HEK293 (cell line): ENCODE measurements around the gene RMND1.

Experiments
- CTCF ChIA-PET: fragments of 350-600 bp; formaldehyde crosslinking; extraction: SDS; loops from one replicate; lab custom pipeline; 2021; ENCODE audit warnings: antibody characterized with exemption; lab: Yijun Ruan, JAX
- POLR2A ChIA-PET: fragments of 300-600 bp; formaldehyde crosslinking; extraction: SDS; loops from one replicate; lab custom pipeline; 2020; ENCODE audit warnings: antibody characterized with exemption, inconsistent platforms; lab: Yijun Ruan, JAX
- H3K27ac ChIP-seq: fragments of 200-500 bp; sonication (Bioruptor generic); 2 replicates; pipeline ENCODE4 v1.5.1; 2014; ENCODE audit warnings: low read depth, low read length, control low read depth, inconsistent platforms; ENCODE audit errors: extremely low read depth
- H3K36me3 ChIP-seq, 2 experiments: fragments of 200-500 bp in 1 of 2; sonication (Bioruptor generic) in 1 of 2; 1 replicate in 1 of 2; 2 replicates in 1 of 2; pipeline ENCODE4 v1.5.1; 2014 to 2017; ENCODE audit warnings: inconsistent platforms in 2 of 2, low read length in 2 of 2; ENCODE audit not compliant: control insufficient read depth in 2 of 2, insufficient read depth in 1 of 2
- H3K4me1 ChIP-seq: fragments of 200-500 bp; sonication (Bioruptor generic); 2 replicates; pipeline ENCODE4 v1.5.1; 2014; ENCODE audit warnings: mild to moderate bottlenecking, low read length, inconsistent platforms; ENCODE audit not compliant: control insufficient read depth, insufficient read depth
- H3K4me3 ChIP-seq: 2 replicates; pipeline ENCODE4 v1.5.1; 2011; ENCODE audit warnings: low read depth, mild to moderate bottlenecking, control low read depth, low read length, moderate library complexity
- H3K9me3 ChIP-seq: fragments of 200-500 bp; sonication (Bioruptor generic); 2 replicates; pipeline ENCODE4 v1.5.1; 2014; ENCODE audit warnings: low read depth, low read length, inconsistent platforms; ENCODE audit not compliant: control insufficient read depth, insufficient read depth
- BCL11B ChIP-seq: fragments of 450-650 bp; formaldehyde crosslinking; IDR thresholded peaks from 2 replicates; pipeline ENCODE4 v1.5.1; 2016; ENCODE audit warnings: low read depth, missing biosample characterization, missing genetic modification characterization
- GLIS1 ChIP-seq: fragments of 450-650 bp; formaldehyde crosslinking; IDR thresholded peaks from 2 replicates; pipeline ENCODE4 v1.5.1; 2016; ENCODE audit warnings: missing biosample characterization, missing genetic modification characterization
- HOXA7 ChIP-seq: sonication (generic); formaldehyde crosslinking; IDR thresholded peaks from 2 replicates; pipeline ENCODE4 v1.8.1; 2022; ENCODE audit warnings: missing genetic modification reagents, borderline replicate concordance
- IKZF3 ChIP-seq: fragments of 450-650 bp; IDR thresholded peaks from 2 replicates; pipeline ENCODE4 v1.5.0; 2018; ENCODE audit warnings: missing biosample characterization, mild to moderate bottlenecking, missing genetic modification characterization, moderate library complexity
- KLF9 ChIP-seq: fragments of 450-650 bp; formaldehyde crosslinking; IDR thresholded peaks from 2 replicates; pipeline ENCODE4 v1.5.1; 2016; ENCODE audit warnings: missing biosample characterization, missing genetic modification characterization, low read depth
- MEIS1 ChIP-seq: sonication (generic); formaldehyde crosslinking; IDR thresholded peaks from 2 replicates; pipeline ENCODE4 v1.8.1; 2022; ENCODE audit warnings: missing genetic modification reagents, mild to moderate bottlenecking, borderline replicate concordance
- SETDB1 ChIP-seq: IDR thresholded peaks from one replicate; pipeline ENCODE4 v1.6.1; 2017; ENCODE audit warnings: mild to moderate bottlenecking, low read length, moderate library complexity, mixed read lengths; ENCODE audit not compliant: insufficient read length
- WT1 ChIP-seq: fragments of 450-650 bp; formaldehyde crosslinking; IDR thresholded peaks from 2 replicates; pipeline ENCODE4 v1.5.1; 2016; ENCODE audit warnings: missing biosample characterization, missing genetic modification characterization
- ZBTB7A ChIP-seq: fragments of 450-650 bp; formaldehyde crosslinking; IDR thresholded peaks from 2 replicates; pipeline ENCODE4 v1.5.1; 2016; ENCODE audit warnings: low read depth, missing biosample characterization, missing genetic modification characterization
- ZNF140 ChIP-seq: fragments of 450-650 bp; formaldehyde crosslinking; IDR thresholded peaks from 2 replicates; pipeline ENCODE4 v1.5.1; 2016; ENCODE audit warnings: missing biosample characterization, missing genetic modification characterization
- ZNF341 ChIP-seq: fragments of 450-650 bp; formaldehyde crosslinking; IDR thresholded peaks from 2 replicates; pipeline ENCODE4; 2016; ENCODE audit warnings: low read depth, missing biosample characterization, missing genetic modification characterization
- ZNF391 ChIP-seq: fragments of 450-650 bp; formaldehyde crosslinking; IDR thresholded peaks from 2 replicates; pipeline ENCODE4 v1.5.1; 2016; ENCODE audit warnings: low read depth, missing biosample characterization, missing genetic modification characterization, borderline replicate concordance
- ZNF514 ChIP-seq: fragments of 450-650 bp; formaldehyde crosslinking; IDR thresholded peaks from 2 replicates; pipeline ENCODE4 v1.5.1; 2016; ENCODE audit warnings: missing biosample characterization, missing genetic modification characterization
- ZNF560 ChIP-seq: fragments of 450-650 bp; formaldehyde crosslinking; IDR thresholded peaks from 2 replicates; pipeline ENCODE4 v1.5.1; 2017; ENCODE audit warnings: missing biosample characterization, missing genetic modification characterization, borderline replicate concordance
- ZNF596 ChIP-seq: fragments of 450-650 bp; IDR thresholded peaks from 2 replicates; pipeline ENCODE4 v1.5.0; 2018; ENCODE audit warnings: missing biosample characterization, mild to moderate bottlenecking, missing genetic modification characterization, moderate library complexity
- ZNF600 ChIP-seq: fragments of 450-650 bp; formaldehyde crosslinking; IDR thresholded peaks from 2 replicates; pipeline ENCODE4 v1.5.1; 2016; ENCODE audit warnings: missing biosample characterization, missing genetic modification characterization
- ZNF768 ChIP-seq: fragments of 450-650 bp; formaldehyde crosslinking; IDR thresholded peaks from 2 replicates; pipeline ENCODE4 v1.5.1; 2018; ENCODE audit warnings: missing biosample characterization, mild to moderate bottlenecking, missing genetic modification characterization
- ZNF777 ChIP-seq: fragments of 450-650 bp; formaldehyde crosslinking; IDR thresholded peaks from 2 replicates; pipeline ENCODE4 v1.5.1; 2017; ENCODE audit warnings: missing biosample characterization, missing genetic modification characterization, borderline replicate concordance
- TF ChIP-seq, protein P1 (sequence below): fragments of 450-650 bp; formaldehyde crosslinking; IDR thresholded peaks from 2 replicates; pipeline ENCODE4 v1.5.1; 2016; ENCODE audit warnings: missing biosample characterization, missing genetic modification characterization
- TF ChIP-seq, protein P2 (sequence below): fragments of 450-650 bp; IDR thresholded peaks from 2 replicates; pipeline ENCODE4 v1.5.1; 2018; ENCODE audit warnings: missing biosample characterization, mild to moderate bottlenecking, missing genetic modification characterization
- TF ChIP-seq, protein P3 (sequence below): fragments of 450-650 bp; formaldehyde crosslinking; IDR thresholded peaks from 2 replicates; pipeline ENCODE4 v1.5.0; 2017; ENCODE audit warnings: missing biosample characterization, missing genetic modification characterization, borderline replicate concordance
- TF ChIP-seq, protein P4 (sequence below): fragments of 450-650 bp; formaldehyde crosslinking; IDR thresholded peaks from 2 replicates; pipeline ENCODE4 v1.5.1; 2017; ENCODE audit warnings: missing biosample characterization, mild to moderate bottlenecking, missing genetic modification characterization, moderate library complexity
- TF ChIP-seq, protein P5 (sequence below): fragments of 450-650 bp; formaldehyde crosslinking; IDR thresholded peaks from 2 replicates; pipeline ENCODE4 v1.5.1; 2016; ENCODE audit warnings: missing biosample characterization, missing genetic modification characterization, borderline replicate concordance

Gene RMND1

DNA sequence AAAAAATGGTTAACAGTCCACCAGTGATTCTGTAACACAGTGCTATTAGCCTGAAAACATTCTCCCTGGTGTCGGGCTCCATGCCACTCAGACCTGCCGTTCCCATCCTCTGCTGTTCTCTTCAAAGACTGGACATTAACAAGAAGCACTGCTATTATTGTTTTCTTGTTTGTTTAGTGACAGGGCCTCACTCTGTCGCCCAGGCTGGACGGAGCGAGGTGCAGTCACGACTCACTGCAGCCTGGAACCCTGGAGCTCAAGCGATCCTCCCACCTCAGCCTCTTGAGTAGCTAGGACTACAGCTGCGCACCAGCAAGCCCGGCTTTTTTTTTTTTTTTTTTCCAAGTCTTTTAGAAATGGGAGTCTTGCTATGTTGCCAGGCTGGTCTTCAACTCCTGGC lies 9.6 kb downstream of the RMND1 start (continued):
- TF ChIP-seq ZNF391: no peak
- TF ChIP-seq, protein P1, sequence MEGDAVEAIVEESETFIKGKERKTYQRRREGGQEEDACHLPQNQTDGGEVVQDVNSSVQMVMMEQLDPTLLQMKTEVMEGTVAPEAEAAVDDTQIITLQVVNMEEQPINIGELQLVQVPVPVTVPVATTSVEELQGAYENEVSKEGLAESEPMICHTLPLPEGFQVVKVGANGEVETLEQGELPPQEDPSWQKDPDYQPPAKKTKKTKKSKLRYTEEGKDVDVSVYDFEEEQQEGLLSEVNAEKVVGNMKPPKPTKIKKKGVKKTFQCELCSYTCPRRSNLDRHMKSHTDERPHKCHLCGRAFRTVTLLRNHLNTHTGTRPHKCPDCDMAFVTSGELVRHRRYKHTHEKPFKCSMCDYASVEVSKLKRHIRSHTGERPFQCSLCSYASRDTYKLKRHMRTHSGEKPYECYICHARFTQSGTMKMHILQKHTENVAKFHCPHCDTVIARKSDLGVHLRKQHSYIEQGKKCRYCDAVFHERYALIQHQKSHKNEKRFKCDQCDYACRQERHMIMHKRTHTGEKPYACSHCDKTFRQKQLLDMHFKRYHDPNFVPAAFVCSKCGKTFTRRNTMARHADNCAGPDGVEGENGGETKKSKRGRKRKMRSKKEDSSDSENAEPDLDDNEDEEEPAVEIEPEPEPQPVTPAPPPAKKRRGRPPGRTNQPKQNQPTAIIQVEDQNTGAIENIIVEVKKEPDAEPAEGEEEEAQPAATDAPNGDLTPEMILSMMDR (tag by site-specific recombination): no peak
- no peak for TF ChIP-seq KLF9
- no peak for TF ChIP-seq ZNF600 (tag by site-specific recombination)
- TF ChIP-seq GLIS1 (tag by site-specific recombination): no peak
- no peak for TF ChIP-seq MEIS1 (CRISPR knock-in tag)
- TF ChIP-seq, protein P2, sequence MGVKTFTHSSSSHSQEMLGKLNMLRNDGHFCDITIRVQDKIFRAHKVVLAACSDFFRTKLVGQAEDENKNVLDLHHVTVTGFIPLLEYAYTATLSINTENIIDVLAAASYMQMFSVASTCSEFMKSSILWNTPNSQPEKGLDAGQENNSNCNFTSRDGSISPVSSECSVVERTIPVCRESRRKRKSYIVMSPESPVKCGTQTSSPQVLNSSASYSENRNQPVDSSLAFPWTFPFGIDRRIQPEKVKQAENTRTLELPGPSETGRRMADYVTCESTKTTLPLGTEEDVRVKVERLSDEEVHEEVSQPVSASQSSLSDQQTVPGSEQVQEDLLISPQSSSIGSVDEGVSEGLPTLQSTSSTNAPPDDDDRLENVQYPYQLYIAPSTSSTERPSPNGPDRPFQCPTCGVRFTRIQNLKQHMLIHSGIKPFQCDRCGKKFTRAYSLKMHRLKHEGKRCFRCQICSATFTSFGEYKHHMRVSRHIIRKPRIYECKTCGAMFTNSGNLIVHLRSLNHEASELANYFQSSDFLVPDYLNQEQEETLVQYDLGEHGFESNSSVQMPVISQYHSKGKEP: no peak
- TF ChIP-seq ZNF768 (tag by site-specific recombination): no peak
- no peak for TF ChIP-seq BCL11B

DNA sequence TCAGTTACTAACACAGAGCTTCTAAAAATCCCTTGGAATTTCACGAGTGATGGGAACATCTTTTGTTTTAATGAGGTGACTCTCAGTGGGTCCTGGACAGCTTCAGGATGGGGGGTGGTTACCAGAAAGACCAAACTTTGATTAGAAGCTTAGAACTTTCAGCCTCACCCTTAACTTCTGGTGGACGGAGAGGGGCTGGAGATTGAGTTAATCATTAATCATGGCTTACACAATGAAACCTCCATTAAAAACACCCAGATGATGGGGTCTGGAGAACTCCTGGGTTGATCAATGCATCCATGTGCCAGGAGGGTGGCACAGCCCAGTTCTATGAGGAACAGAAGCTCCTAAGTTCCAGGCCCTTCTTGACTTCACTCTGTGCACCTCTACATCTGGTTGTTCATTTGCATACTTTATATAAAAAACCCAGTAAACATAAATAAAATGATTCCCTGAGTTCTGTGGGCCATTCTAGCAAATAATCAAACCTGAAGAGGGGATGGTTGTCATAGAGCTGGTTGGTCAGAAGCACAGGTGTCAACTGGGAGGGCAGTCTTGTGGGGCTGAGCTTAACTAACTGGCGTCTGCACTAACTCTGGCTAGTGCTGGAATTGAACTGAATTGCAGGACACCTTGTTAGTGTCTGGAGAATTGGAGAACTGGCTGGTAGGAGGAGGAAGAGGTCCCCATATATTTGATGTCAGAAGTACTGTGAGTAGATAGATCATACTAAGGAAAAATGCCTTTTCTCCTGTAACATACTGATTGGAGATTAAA lies 10.3 kb downstream of the RMND1 start:
- ChIA-PET CTCF (interaction anchor here (1.0 to 1.6 kb wide), 4 partner anchors 17 to 187 kb away, joined by 3 to 6 read pairs (median 4); no protein-coding TSS in a partner anchor), POLR2A (interaction anchor here (1.2 kb wide), 1 partner anchor 10 kb away, joined by 7 read pairs; the partner anchor contains the start of gene RMND1)
- H3K4me1 ChIP-seq: no peaks in the 10 kb centered on the region
- peaks cover 0 to 40% of the 10 kb centered on the region in 2 experiments; a peak in 1 of 3 replicates for H3K36me3 ChIP-seq
- no peak overlapping the region for H3K27ac ChIP-seq
- H3K4me3 ChIP-seq: no peak overlapping the region
- H3K9me3 ChIP-seq: no peaks in the 10 kb centered on the region
- TF ChIP-seq, protein P3, sequence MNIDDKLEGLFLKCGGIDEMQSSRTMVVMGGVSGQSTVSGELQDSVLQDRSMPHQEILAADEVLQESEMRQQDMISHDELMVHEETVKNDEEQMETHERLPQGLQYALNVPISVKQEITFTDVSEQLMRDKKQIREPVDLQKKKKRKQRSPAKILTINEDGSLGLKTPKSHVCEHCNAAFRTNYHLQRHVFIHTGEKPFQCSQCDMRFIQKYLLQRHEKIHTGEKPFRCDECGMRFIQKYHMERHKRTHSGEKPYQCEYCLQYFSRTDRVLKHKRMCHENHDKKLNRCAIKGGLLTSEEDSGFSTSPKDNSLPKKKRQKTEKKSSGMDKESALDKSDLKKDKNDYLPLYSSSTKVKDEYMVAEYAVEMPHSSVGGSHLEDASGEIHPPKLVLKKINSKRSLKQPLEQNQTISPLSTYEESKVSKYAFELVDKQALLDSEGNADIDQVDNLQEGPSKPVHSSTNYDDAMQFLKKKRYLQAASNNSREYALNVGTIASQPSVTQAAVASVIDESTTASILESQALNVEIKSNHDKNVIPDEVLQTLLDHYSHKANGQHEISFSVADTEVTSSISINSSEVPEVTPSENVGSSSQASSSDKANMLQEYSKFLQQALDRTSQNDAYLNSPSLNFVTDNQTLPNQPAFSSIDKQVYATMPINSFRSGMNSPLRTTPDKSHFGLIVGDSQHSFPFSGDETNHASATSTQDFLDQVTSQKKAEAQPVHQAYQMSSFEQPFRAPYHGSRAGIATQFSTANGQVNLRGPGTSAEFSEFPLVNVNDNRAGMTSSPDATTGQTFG: no peak
- no peak for TF ChIP-seq ZNF341 (tag by site-specific recombination)
- TF ChIP-seq ZNF140 (tag by site-specific recombination): no peak
- TF ChIP-seq, protein P2: no peak
- no peak for TF ChIP-seq HOXA7 (CRISPR knock-in tag)
- TF ChIP-seq ZNF514 (tag by site-specific recombination): no peak
- TF ChIP-seq, protein P4, sequence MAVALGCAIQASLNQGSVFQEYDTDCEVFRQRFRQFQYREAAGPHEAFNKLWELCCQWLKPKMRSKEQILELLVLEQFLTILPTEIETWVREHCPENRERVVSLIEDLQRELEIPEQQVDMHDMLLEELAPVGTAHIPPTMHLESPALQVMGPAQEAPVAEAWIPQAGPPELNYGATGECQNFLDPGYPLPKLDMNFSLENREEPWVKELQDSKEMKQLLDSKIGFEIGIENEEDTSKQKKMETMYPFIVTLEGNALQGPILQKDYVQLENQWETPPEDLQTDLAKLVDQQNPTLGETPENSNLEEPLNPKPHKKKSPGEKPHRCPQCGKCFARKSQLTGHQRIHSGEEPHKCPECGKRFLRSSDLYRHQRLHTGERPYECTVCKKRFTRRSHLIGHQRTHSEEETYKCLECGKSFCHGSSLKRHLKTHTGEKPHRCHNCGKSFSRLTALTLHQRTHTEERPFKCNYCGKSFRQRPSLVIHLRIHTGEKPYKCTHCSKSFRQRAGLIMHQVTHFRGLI: no peak
- TF ChIP-seq, protein P5, sequence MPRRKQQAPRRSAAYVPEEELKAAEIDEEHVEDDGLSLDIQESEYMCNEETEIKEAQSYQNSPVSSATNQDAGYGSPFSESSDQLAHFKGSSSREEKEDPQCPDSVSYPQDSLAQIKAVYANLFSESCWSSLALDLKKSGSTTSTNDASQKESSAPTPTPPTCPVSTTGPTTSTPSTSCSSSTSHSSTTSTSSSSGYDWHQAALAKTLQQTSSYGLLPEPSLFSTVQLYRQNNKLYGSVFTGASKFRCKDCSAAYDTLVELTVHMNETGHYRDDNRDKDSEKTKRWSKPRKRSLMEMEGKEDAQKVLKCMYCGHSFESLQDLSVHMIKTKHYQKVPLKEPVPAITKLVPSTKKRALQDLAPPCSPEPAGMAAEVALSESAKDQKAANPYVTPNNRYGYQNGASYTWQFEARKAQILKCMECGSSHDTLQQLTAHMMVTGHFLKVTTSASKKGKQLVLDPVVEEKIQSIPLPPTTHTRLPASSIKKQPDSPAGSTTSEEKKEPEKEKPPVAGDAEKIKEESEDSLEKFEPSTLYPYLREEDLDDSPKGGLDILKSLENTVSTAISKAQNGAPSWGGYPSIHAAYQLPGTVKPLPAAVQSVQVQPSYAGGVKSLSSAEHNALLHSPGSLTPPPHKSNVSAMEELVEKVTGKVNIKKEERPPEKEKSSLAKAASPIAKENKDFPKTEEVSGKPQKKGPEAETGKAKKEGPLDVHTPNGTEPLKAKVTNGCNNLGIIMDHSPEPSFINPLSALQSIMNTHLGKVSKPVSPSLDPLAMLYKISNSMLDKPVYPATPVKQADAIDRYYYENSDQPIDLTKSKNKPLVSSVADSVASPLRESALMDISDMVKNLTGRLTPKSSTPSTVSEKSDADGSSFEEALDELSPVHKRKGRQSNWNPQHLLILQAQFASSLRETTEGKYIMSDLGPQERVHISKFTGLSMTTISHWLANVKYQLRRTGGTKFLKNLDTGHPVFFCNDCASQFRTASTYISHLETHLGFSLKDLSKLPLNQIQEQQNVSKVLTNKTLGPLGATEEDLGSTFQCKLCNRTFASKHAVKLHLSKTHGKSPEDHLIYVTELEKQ (tag by site-specific recombination): no peak
- TF ChIP-seq ZNF596: no peak
- TF ChIP-seq IKZF3 (tag by site-specific recombination): no peak
- TF ChIP-seq ZNF777 (tag by site-specific recombination): no peak
- no peak for TF ChIP-seq ZNF560 (tag by site-specific recombination)
- TF ChIP-seq WT1 (tag by site-specific recombination): no peak
- TF ChIP-seq KLF9: no peak
- no peak for TF ChIP-seq ZBTB7A (tag by site-specific recombination)
- TF ChIP-seq SETDB1: no peak
